GM19025 (cell line): ENCODE results near the gene KNTC1.
"Not testable (repeated sequence)": the region's sequence is repeated elsewhere in the genome, so short reads cannot be mapped to it uniquely, and the experiment has no call there.

Source experiments
- ATAC-seq: cut with Tn5 transposase; IDR thresholded peaks from one replicate; pipeline ENCODE4 v1.9.1; 2021; ENCODE audit warnings: mild to moderate bottlenecking, low read depth, moderate library complexity; ENCODE audit not compliant: unreplicated experiment

Gene KNTC1

GRCh38 chr12:122526683-122527477 is at the start of gene KNTC1, which contains the start of gene RSRC2:
Gene KNTC1, plus strand, starts transcription at chr12:122527249. Its CDS starts 2,815 bp downstream, at chr12:122530064.
Gene RSRC2, minus strand, starts transcription at chr12:122526936. Its CDS starts 83 bp downstream, at chr12:122526853.
- ATAC-seq, result peak; percentile 88

DNA sequence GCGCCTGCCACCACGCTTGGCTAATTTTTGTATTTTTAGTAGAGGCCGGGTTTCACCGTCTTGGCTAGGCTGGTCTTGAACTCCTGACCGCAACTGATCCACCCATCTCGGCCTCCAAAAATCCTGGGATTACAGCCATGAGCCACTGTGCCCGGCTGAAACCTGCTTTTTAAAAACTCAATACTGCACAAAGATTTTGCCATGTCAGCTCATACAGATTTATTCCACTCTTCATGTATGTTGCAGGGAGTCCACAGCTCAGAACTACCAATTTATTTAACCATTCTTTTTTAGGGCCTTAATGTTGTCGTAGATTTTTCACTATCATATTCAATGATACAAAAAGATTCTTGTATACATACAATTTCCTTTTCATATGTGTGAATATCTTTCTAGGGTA is 46.3 kb upstream of the KNTC1 start:
- ATAC-seq, result no peak

DNA sequence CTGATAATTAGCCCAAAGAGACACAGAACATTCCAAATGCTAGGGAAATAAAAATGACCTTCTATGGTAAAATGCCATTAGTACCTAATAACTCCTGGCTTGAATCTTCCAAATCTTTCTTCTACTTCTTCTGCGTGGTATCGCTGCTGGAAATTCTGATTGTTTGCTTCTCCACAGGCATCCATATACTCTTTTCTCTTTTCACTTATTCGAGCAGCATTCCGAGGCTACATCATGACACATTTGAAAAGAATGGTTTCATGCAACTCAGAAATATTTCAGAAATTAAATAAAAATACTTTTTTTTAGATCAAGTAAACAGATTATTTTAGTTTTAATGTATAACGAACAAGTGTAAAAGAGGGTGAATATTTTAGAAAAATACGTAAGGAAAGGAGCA is 45.2 kb upstream of the KNTC1 start:
- no peak for ATAC-seq

DNA sequence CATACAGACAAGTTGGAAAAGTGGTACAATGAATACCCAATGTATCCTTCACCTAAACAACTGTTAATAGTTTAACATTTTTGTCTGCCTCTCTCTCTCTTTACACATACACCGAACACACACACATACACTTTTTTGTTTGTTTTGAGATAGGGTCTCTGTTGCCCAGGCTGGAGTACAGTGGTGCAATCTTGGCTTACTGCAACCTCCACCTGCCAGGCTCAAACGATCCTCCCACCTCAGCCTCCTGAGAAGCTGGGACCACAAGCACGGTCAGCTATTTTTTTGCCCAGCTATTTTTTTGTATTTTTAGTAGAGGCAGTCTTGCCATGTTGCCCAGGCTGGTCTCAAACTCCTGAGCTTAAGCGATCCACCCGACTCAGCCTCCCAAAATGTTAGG is 43.1 kb upstream of the KNTC1 start:
- ATAC-seq, result no peak

DNA sequence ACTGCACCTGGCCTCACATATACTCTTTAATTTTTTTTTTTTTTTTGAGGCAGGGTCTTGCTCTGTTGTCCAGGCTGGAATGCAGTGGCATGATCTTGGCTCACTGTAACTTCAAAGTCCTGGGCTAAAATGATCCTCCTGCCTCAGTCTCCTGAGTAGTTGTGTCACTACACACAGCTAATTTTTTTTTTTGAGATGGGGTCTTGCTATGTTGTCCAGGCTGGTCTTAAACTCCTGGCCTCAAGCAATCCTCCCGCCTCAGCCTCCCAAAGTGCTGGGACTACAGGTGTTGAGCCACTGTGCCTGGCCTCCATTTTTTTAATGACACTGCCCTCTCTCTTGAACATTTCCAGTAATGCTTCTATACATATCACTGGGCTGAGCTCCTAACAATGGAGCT is 42.7 kb upstream of the KNTC1 start:
- not testable (repeated sequence) for ATAC-seq

GRCh38 chr12:122486360-122486759 is 40.7 kb upstream of the KNTC1 start:
- not testable (repeated sequence) for ATAC-seq

DNA sequence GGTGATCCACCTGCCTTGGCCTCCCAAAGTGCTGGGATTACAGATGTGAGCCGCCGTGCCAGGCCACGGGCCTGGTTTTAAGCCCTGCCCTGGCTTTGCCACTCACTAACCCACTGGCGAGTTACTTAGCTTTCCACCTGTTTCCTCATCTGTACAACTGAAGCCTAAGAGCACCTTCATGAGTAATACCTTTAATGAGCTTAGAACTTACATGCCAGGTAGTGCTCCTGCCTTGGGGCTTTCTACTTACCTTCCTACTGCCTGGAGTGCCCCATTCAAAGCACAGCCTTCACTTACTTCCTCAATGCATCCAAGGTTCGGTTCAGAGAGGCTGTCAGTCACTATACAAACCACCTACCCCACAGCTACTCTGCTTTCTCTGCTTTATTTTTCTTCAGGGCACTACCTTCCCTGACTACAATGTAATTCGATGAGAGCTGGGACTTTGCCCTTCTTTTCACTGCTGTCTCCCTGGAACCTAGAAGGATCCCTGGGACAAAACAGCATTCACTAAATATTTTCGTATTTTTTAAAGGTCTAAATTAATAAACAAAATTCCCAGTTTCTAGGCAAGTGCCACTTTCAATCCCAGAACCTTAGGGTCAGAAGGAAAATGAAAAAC is 40.1 kb upstream of the KNTC1 start:
- ATAC-seq, result no peak

- ATAC-seq, result not testable (repeated sequence)
Observed at GRCh38 chr12:122487807-122488206, 39.2 kb upstream of the KNTC1 start.

GRCh38 chr12:122489038-122489437 is 38.0 kb upstream of the KNTC1 start:
- ATAC-seq, result no peak

DNA sequence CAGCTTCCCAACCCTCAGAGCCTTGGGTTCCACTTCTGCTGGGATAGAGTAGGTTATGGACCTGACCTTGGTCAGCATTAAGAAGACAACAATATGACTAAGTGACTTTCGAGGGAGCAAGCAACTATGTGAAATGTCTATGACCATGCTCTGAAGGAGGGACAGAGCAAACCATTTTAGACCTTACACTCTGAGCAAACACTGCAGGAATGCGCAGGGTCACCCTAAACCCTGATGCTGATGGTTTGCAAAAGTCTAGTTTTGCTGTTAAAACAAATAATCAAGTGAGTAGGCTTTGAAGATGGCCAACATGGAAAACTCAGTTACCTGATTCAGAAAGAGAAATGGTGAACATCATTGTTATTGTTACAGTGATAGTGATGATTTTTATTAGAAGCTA is 35.1 kb upstream of the KNTC1 start:
- no peak for ATAC-seq

- not testable (repeated sequence) for ATAC-seq
Observed at GRCh38 chr12:122493222-122493621, 33.8 kb upstream of the KNTC1 start.

DNA sequence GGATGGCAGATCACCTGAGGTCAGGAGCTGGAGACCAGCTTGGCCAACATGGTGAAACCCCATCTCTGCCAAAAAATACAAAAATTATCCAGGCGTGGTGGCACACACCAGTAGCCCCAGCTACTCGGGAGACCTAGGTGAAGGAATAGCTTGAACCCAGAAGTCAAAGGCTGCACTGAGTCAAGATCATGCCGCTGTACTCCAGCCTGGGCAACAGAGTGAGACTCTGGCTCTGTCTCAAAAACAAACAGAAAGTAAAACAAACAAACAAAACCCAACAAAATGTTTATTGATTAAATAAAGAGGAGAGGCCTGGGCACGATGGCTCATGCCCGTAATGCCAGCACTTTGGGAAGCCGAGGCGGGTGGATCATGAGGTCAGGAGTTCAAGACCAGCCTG is 31.8 kb upstream of the KNTC1 start:
- ATAC-seq, result no peak

- peak; percentile 2 for ATAC-seq
Observed at GRCh38 chr12:122499991-122500684, 26.9 kb upstream of the KNTC1 start.

DNA sequence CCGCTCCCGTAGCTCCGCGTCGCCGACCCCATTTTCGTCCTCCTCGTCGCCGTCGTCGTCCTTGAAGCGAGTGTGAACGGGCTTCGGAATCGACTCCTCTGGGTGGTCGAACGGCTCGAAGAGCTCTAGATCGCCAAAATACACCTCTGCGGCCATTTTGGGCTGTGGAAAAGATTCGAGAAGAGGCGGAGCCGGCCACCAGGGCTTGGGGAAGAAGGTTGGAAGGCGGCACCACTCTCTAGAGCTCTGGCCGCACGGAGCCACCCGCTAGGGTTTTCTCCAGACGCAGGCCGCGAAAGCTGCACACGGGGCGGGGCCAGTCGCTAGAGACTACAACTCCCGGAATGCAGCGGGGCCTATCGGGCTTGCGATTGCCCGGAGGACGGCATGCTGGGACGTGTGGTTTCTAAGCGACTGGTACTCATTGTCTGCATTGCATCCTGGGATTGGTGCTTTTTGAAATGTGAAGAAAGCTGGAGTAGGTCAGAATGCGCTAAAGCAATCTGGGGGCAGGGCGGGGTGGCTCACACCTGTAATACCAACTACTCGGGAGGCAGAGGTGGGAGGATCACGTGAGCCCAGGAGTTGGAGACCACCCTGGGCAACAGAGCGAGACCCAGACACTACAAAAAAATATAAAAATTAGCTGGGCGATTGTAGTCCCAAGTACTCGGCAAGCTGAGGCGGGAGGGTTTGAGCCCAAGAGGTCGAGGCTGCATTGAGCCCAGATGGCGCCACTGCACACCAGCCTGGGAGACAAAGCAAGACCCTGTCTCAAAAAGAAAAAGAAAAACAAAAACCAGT is 26.2 kb upstream of the KNTC1 start, which contains the start of gene ZCCHC8:
Gene ZCCHC8 (minus strand): TSS at position 248 of the 804 bp plus-strand sequence. CDS start 92 bp downstream, at position 156.
- ATAC-seq, result peak; percentile 96

DNA sequence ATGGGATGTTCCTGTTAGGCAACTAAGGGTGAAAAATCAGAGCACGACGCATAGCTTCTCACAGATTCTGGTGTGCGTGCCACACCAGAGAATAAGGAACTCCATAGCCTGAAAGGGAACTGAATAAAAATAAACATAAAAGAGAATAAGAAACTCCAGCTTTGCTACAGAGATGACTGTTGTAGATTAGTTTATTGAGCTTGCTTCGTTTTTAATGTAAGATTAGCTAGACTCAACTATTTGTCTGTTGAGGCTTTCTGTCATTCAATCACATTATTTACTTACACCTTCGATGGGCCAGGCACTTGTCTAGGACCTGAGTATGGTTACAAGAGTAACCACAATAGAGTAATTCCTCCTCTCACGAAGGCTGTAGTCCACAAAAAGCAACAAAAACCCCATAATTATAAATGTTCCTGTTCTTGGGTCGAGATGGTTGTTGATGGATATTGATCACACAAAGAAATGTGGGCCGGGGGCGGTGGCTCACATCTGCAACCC is 25.5 kb upstream of the KNTC1 start:
- no peak for ATAC-seq

DNA sequence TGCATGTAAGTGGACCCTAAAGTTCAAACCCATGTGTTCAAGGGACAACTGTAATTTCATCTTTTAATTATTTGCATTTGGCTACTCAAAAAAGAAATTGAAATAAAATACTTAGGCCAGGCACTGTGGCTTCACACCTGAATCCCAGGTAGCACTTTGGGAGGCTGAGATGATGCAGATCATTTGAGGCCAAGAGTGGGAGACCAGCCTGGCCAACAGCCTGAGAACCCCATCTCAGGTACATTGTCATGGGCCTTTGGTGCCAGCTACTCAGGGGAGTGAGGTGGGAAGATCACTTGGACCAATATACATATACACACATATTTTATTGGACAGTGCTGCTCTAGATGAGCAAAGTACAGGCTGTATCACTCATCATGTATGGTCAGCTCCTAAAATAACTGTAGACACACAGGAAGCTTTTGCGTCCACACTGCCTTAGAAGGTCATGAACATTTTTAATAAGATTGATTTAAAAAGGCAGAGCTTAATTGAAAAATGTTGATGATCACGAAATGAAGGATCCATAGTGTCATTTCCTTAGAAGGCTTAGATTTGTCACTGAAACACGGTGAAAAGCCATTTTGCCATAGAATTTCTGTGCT is 23.8 kb upstream of the KNTC1 start:
- ATAC-seq, result no peak

GRCh38 chr12:122503783-122504590 is 23.1 kb upstream of the KNTC1 start:
- no peak for ATAC-seq

GRCh38 chr12:122505419-122506051 is 21.5 kb upstream of the KNTC1 start:
- no peak for ATAC-seq
